Astrocyte of the spinal cord (primary cell): Measurements from ENCODE around the gene EBF4.

ENCODE experiments used
- DNase-seq: peaks from one replicate; pipeline ENCODE4 v3.0.0; 2011; ENCODE audit warnings: low read depth, low spot score
- H3K4me3 ChIP-seq: 2 replicates; pipeline ENCODE4 v1.5.1; 2011; ENCODE audit warnings: low read depth, mild to moderate bottlenecking, low read length, moderate library complexity
- CTCF ChIP-seq: IDR thresholded peaks from 2 replicates; pipeline ENCODE4 v1.5.1; 2012; ENCODE audit warnings: low read depth, mild to moderate bottlenecking, low read length, inconsistent platforms
- in situ Hi-C: cut with HindIII; loops from 2 replicates; pipeline ENCODE4 v1.10.0; 2017; ENCODE audit warnings: low sequenced_read_pairs

EBF4 gene

GRCh38 chr20:2793471-2793870 is 100.9 kb downstream of the EBF4 start:
- H3K4me3 ChIP-seq = no peak overlapping the region
- TF ChIP-seq CTCF = no peak
- no peak for DNase-seq
- in situ Hi-C loops = no loop called here

- no peak for DNase-seq
- TF ChIP-seq CTCF = no peak
- no peak overlapping the region for H3K4me3 ChIP-seq
- in situ Hi-C loops = no loop called here
Observed at GRCh38 chr20:2794202-2794748, 101.7 kb downstream of the EBF4 start.

GRCh38 chr20:2794866-2795447 is 102.4 kb downstream of the EBF4 start:
- DNase-seq = no peak
- TF ChIP-seq CTCF = no peak
- in situ Hi-C loops = no loop called here
- H3K4me3 ChIP-seq = no peak overlapping the region

- DNase-seq = no peak
- no peak overlapping the region for H3K4me3 ChIP-seq
- in situ Hi-C loops = no loop called here
- no peak for TF ChIP-seq CTCF
Observed at GRCh38 chr20:2795451-2795850, 102.9 kb downstream of the EBF4 start.

- in situ Hi-C loops = no loop called here
- no peak for TF ChIP-seq CTCF
- no peak overlapping the region for H3K4me3 ChIP-seq
- no peak for DNase-seq
Observed at GRCh38 chr20:2796011-2796660, 103.6 kb downstream of the EBF4 start.

GRCh38 chr20:2797136-2797983 is 104.8 kb downstream of the EBF4 start:
- no peak for DNase-seq
- in situ Hi-C loops = no loop called here
- TF ChIP-seq CTCF = no peak
- H3K4me3 ChIP-seq = no peak overlapping the region
